ENCODE measurements around the gene SURF4. TPM values are rescaled to one million over a fixed set of nuclear protein-coding genes. Genes with fewer than 3 reads are reported as not detected.
"Not testable (repeated sequence)": the region's sequence is repeated elsewhere in the genome, so short reads cannot be mapped to it uniquely, and the experiment has no call there.

Gene SURF4
- total RNA-seq, 2 experiments from 2014 or later, result 218 to 304 TPM

DNA sequence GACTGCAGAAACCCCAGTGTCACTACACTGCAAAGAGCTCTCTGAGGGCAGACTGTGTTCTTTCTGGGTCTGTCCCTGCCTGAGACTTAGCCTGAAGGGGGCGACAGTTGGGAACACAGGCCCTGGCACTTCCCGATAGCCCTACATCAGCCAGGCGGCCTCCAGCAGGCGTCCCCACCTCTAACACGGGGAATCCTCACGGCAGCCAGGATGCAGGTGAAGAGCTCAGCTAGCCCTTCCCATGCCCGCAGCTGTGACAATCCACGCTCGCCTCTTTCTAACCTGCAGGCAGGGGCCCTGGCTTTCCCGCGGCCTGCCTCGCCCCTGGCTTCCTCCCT is 33.8 kb downstream of the SURF4 start:
- H3K36me3 Mint-ChIP-seq, result peaks cover 24% of the 10 kb centered on the region
- DNase-seq, result no peak
- no peak overlapping the region for H3K4me3 Mint-ChIP-seq
- H3K9me3 Mint-ChIP-seq (ENCODE audit: low read depth), result no peaks in the 10 kb centered on the region
- CTCF ChIA-PET, result interaction anchor here (0.6 to 2.6 kb wide), 3 partner anchors 10 to 35 kb away, joined by 3 to 7 read pairs (median 5); partner anchors contain the start of gene STKLD1
- H3K4me1 Mint-ChIP-seq, result peaks cover 37% of the 10 kb centered on the region
- H3K27ac Mint-ChIP-seq, result peak overlapping the region; percentile 29
- ATAC-seq, result no peak
- no peaks in the 10 kb centered on the region for H3K27me3 Mint-ChIP-seq

DNA sequence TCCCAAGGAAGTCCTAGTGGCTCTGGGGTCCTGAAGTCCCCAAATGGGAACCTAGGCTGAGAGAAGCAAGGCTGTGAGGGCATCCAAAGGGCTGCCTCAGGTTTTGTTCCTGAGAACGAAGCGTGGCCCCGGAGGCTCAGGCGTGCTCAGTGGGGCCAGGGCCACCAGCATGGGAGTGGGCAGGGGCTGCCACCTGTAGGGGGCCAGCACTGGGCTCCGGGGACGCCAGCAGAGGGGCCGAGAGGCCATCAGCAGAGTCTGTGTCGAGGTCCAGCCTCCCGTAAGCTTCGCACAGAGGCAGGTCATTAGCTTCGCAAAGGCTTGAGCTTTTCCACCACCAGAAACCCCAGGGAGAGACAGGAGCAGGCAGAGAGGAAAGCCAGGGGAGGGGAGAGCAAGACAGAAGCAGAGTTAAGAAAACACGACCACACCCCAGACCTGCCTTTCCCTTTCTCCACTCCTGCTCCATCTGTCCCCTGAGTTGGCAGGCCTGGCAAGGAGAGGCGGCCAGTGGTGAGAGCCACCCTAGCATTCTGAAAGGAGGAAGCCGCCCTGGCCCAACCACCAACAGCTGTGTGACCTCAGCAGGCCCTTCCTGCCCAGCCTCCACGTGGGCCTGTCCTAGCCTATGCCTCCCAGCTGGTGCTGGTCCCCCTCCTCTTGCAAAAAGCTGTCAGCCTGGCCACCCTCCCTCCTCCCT is 34.3 kb downstream of the SURF4 start:
- peaks cover 24% of the 10 kb centered on the region for H3K36me3 Mint-ChIP-seq
- H3K9me3 Mint-ChIP-seq (ENCODE audit: low read depth), result no peaks in the 10 kb centered on the region
- H3K4me3 Mint-ChIP-seq, result no peak overlapping the region
- H3K27me3 Mint-ChIP-seq, result no peaks in the 10 kb centered on the region
- ATAC-seq (no peak), DNase-seq (no peak)
- no peak overlapping the region for H3K27ac Mint-ChIP-seq
- peaks cover 36% of the 10 kb centered on the region for H3K4me1 Mint-ChIP-seq
- CTCF ChIA-PET, result interaction anchor here (0.6 to 2.6 kb wide), 7 partner anchors 10 to 35 kb away, joined by 3 to 7 read pairs (median 3); partner anchors contain the start of genes STKLD1 and SURF1

- DNase-seq (no peak), ATAC-seq (no peak)
- no peaks in the 10 kb centered on the region for H3K9me3 Mint-ChIP-seq (ENCODE audit: low read depth)
- H3K4me1 Mint-ChIP-seq, result peaks cover 36% of the 10 kb centered on the region
- CTCF ChIA-PET, result interaction anchor here (0.7 to 2.6 kb wide), 5 partner anchors 15 to 36 kb away, joined by 3 to 7 read pairs (median 3); partner anchors contain the start of genes STKLD1 and SURF1
- H3K4me3 Mint-ChIP-seq, result no peak overlapping the region
- H3K36me3 Mint-ChIP-seq, result peaks cover 27% of the 10 kb centered on the region
- no peaks in the 10 kb centered on the region for H3K27me3 Mint-ChIP-seq
- H3K27ac Mint-ChIP-seq, result peak overlapping the region; percentile 81
These were observed 34.9 kb downstream of the SURF4 start for GRCh38 chr9:133340916-133341315.

DNA sequence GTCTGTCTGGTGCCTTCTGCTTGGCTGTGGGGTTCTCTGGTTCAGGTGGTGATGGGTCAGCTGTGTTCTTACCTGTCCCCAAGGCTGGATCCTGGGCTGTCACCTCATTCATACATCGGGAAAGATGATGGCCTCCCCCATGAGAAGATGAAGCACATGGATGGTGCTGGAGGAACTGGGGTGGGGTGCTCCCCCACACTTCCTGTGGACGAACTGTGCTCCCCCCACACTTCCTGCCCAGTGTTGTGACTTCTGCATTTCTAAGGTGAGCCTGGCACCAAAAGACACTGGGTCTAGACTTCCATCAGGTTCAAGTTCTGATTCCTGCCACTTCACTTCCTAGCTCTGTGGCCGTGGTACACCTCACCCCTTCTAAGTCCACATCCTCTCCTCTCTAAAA is 35.6 kb downstream of the SURF4 start:
- H3K4me3 Mint-ChIP-seq, result no peak overlapping the region

DNA sequence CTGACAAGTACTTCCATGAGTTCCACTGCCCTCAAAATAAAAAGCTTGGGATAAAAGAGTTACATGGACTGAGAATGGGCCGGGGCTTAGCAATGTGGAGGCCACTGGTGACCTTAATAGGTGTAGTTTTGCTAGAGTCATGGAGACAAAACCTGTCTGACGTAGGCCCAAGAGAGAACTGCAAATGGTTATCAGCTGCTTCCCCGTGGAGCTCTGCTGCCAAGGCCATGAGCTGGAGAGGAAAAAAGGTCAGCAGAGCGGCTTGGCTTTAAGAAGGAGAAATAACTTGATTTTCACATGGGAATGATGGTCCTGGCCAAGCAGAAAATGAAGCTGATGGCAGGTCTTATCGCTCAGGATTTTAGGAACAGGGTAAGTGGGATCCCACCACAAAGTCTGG is 36.2 kb downstream of the SURF4 start:
- CTCF ChIA-PET, result interaction anchor here (0.8 to 2.6 kb wide), 6 partner anchors 8 to 154 kb away, joined by 3 to 7 read pairs (median 3); partner anchors contain the start of genes MED22, RPL7A and STKLD1
- Mint-ChIP-seq H3K4me1 (peaks cover 43% of the 10 kb centered on the region), H3K4me3 (no peak overlapping the region), H3K27me3 (no peaks in the 10 kb centered on the region), H3K36me3 (peaks cover 28% of the 10 kb centered on the region), H3K9me3 (ENCODE audit: low read depth) (no peaks in the 10 kb centered on the region), H3K27ac (peak overlapping the region; percentile 81)
- ATAC-seq (no peak), DNase-seq (no peak)

More for the DNA sequence above, 35.6 kb downstream of the SURF4 start:
- no peak for ATAC-seq
- H3K27ac Mint-ChIP-seq, result peak overlapping the region; percentile 81
- DNase-seq, result no peak
- no peaks in the 10 kb centered on the region for H3K9me3 Mint-ChIP-seq (ENCODE audit: low read depth)
- H3K4me1 Mint-ChIP-seq, result peaks cover 38% of the 10 kb centered on the region
- H3K27me3 Mint-ChIP-seq, result no peaks in the 10 kb centered on the region
- peaks cover 28% of the 10 kb centered on the region for H3K36me3 Mint-ChIP-seq
- CTCF ChIA-PET, result interaction anchor here (0.8 to 2.6 kb wide), 6 partner anchors 23 to 146 kb away, joined by 3 to 7 read pairs (median 3); partner anchors contain the start of gene STKLD1

GRCh38 chr9:133335924-133336811 is 39.7 kb downstream of the SURF4 start, which contains the start of gene SURF6:
Gene SURF6, minus strand, starts transcription at chr9:133336188. Its CDS starts 56 bp downstream, at chr9:133336132.
- ATAC-seq, result peak; percentile 96
- H3K4me1 Mint-ChIP-seq, result peaks cover 55% of the 10 kb centered on the region
- CTCF ChIA-PET, result interaction anchor here (1.0 to 1.9 kb wide), 4 partner anchors 35 to 150 kb away, joined by 4 to 11 read pairs (median 4); partner anchors contain the start of gene STKLD1

DNA sequence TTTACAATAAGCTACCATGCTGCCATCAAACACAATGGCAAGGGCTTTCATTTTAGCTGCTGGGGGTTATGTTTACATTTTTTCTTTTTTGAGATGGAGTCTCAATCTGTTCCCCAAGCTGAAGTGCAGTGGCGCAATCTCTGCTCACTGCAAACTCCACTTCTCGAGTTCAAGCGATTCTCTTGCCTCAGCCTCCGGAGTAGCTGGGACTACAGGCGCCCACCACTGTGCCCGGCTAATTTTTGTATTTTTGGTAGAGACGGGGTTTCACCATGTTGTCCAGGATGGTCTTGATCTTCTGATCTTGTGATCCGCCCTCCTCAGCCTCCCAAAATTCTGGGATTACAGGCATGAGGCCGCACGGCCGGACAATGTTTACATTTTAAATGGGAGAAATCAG is 41.0 kb downstream of the SURF4 start:
- Mint-ChIP-seq H3K36me3 (peaks cover 34% of the 10 kb centered on the region), H3K27ac (peak overlapping the region; percentile 96), H3K4me3 (peak overlapping the region; percentile 95), H3K4me1 (peaks cover 42% of the 10 kb centered on the region)
- not testable (repeated sequence) for H3K27me3 Mint-ChIP-seq; ATAC-seq; H3K9me3 Mint-ChIP-seq (ENCODE audit: low read depth)
- DNase-seq, result peak; percentile 31
- CTCF ChIA-PET, result interaction anchor here (1.0 to 1.9 kb wide), 6 partner anchors 10 to 313 kb away, joined by 3 to 11 read pairs (median 4); partner anchors contain the start of gene STKLD1

More at GRCh38 chr9:133335924-133336811, 39.7 kb downstream of the SURF4 start, which contains the start of gene SURF6:
- Mint-ChIP-seq H3K27ac (peak within 1 kb of the TSS; percentile 96), H3K9me3 (ENCODE audit: low read depth) (no peaks in the 10 kb centered on the region), H3K36me3 (peaks cover 39% of the 10 kb centered on the region), H3K4me3 (peak within 1 kb of the TSS; percentile 95), H3K27me3 (no peaks in the 10 kb centered on the region)
- DNase-seq, result peak; percentile 94

DNA sequence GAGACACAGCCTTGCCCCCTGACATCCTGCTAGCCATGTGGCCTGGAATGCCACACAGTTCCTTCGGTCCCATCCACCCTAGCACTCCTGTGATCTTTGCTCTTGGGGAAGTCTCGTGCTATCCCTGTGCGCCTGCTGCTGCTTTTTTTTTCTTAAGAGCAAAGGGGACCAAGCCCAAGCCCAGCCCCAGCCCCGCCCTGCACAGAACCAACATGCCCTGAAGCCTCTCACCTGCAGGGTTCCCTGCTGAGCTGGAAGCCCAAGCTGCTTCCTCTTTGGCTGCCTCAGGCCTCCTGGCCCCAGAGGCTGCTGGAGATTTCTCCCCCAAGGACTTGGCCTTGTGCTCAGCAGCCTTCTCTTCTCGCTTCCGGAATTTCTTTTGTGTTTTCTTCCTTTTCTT is 41.7 kb downstream of the SURF4 start:
- Mint-ChIP-seq H3K9me3 (ENCODE audit: low read depth) (no peaks in the 10 kb centered on the region), H3K4me3 (no peak overlapping the region), H3K4me1 (peaks cover 36% of the 10 kb centered on the region), H3K27ac (no peak overlapping the region), H3K27me3 (no peaks in the 10 kb centered on the region), H3K36me3 (peaks cover 31% of the 10 kb centered on the region)
- DNase-seq (no peak), ATAC-seq (no peak)
- CTCF ChIA-PET, result interaction anchor here (0.6 to 1.9 kb wide), 6 partner anchors 9 to 312 kb away, joined by 3 to 11 read pairs (median 3); partner anchors contain the start of gene STKLD1

GRCh38 chr9:133333566-133333965 is 42.3 kb downstream of the SURF4 start:
- no peaks in the 10 kb centered on the region for H3K9me3 Mint-ChIP-seq (ENCODE audit: low read depth)
- peaks cover 34% of the 10 kb centered on the region for H3K4me1 Mint-ChIP-seq
- no peak for ATAC-seq
- CTCF ChIA-PET, result interaction anchor here (1.2 to 2.4 kb wide), 3 partner anchors 14 to 147 kb away, joined by 3 to 6 read pairs (median 3); partner anchors contain the start of genes MED22 and RPL7A
- no peak overlapping the region for H3K27ac Mint-ChIP-seq
- peaks cover 28% of the 10 kb centered on the region for H3K36me3 Mint-ChIP-seq
- peak; percentile 35 for DNase-seq
- H3K4me3 Mint-ChIP-seq, result no peak overlapping the region
- no peaks in the 10 kb centered on the region for H3K27me3 Mint-ChIP-seq

DNA sequence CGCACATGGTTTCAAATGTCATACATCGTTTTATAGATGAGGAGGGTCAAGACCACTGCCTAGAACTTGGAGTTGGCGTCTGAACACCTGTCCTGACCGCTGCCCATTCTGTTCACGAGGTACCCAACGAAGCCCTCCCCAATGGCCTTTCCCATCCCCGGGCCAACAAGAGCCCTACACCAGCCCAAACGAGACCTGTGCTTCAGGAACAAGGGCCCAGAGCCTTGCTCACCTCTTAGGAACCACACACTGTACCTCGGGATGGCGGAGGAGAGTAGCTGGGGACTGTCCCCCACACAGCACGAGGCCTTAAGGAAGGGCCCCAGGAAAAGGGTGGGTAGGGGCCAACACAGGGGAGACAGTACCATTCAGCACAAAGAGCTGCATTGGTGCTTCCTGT is 42.8 kb downstream of the SURF4 start:
- Mint-ChIP-seq H3K9me3 (ENCODE audit: low read depth) (no peaks in the 10 kb centered on the region), H3K27ac (no peak overlapping the region), H3K4me1 (peaks cover 34% of the 10 kb centered on the region), H3K36me3 (peaks cover 28% of the 10 kb centered on the region), H3K27me3 (no peaks in the 10 kb centered on the region), H3K4me3 (no peak overlapping the region)
- DNase-seq, result peak; percentile 36
- no peak for ATAC-seq
- CTCF ChIA-PET, result interaction anchor here (1.2 to 2.4 kb wide), 2 partner anchors 15 to 146 kb away, joined by 3 to 6 read pairs; partner anchors contain the start of genes MED22 and RPL7A

- H3K9me3 Mint-ChIP-seq (ENCODE audit: low read depth), result no peaks in the 10 kb centered on the region
- peaks cover 34% of the 10 kb centered on the region for H3K4me1 Mint-ChIP-seq
- CTCF ChIA-PET, result interaction anchor here (1.2 to 2.4 kb wide), 2 partner anchors 16 to 146 kb away, joined by 3 to 6 read pairs; partner anchors contain the start of genes MED22 and RPL7A
- ATAC-seq (no peak), DNase-seq (no peak)
- no peak overlapping the region for H3K27ac Mint-ChIP-seq
- H3K27me3 Mint-ChIP-seq, result no peaks in the 10 kb centered on the region
- H3K4me3 Mint-ChIP-seq, result no peak overlapping the region
- H3K36me3 Mint-ChIP-seq, result peaks cover 28% of the 10 kb centered on the region
These were observed 43.5 kb downstream of the SURF4 start for GRCh38 chr9:133332381-133332730.

DNA sequence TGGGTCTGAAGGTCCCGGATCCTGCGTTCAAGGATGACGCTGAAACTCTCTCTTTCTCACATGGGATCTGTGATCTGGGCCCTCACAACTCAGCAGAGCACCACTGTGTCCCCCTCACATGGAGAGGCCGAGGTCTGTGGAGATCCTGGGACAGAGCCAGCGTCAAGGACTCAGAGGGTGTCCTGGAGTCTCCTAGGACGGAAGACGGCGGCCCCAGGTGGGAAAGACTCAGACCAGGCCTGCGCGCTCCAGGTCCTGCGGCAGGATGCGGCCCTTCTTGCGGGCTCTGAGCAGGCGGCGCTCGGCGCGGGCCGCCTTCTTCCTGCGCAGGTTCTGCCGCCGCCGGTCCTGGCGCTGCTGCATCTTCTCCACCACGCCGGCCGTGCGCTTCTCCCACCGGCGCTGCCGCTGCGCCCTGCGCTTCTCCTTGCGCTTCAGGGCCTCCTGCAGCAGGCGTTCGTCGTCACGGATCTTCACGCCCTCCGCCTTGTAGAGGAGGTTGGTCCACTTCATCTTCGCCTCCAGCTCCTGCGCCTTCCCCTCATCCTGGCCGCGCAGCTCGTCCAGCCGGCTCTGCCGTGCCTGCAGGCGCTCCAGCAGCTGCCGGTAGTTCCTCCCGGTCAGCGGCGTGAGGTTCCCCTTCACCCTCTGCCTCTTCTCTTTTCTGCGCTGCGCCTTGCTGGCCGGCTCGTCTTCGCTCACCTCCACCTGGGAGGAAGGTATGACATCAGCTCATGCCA is 44.0 kb downstream of the SURF4 start:
- ATAC-seq, result no peak

More for the DNA sequence above, 44.0 kb downstream of the SURF4 start:
- no peak overlapping the region for H3K4me3 Mint-ChIP-seq
- no peak for DNase-seq
- peaks cover 32% of the 10 kb centered on the region for H3K4me1 Mint-ChIP-seq
- no peaks in the 10 kb centered on the region for H3K27me3 Mint-ChIP-seq
- CTCF ChIA-PET, result interaction anchor here (2.4 kb wide), 1 partner anchor 145 kb away, joined by 6 read pairs; no protein-coding TSS in a partner anchor
- peaks cover 28% of the 10 kb centered on the region for H3K36me3 Mint-ChIP-seq
- no peaks in the 10 kb centered on the region for H3K9me3 Mint-ChIP-seq (ENCODE audit: low read depth)
- H3K27ac Mint-ChIP-seq, result no peak overlapping the region
